Body of pancreas (tissue), 4 donors: ENCODE data around the gene IVD. TPM values are rescaled to one million over a fixed set of nuclear protein-coding genes. Genes with fewer than 3 reads are reported as not detected.

Experiments used
- ATAC-seq: fragments of 150-250 bp; one replicate; pipeline ENCODE4 v1.9.1; 2016
- DNase-seq, 4 donors: peaks; one replicate each; pipeline ENCODE4 v3.0.0-alpha.2; 2019
- H3K27ac ChIP-seq, 4 donors: fragments of 200-600 bp; sonication (generic); 1 replicate in 3 of 4; 2 replicates in 1 of 4; pipeline versions ENCODE4 v1.5.1 to v1.6.1; 2016 to 2019; ENCODE audit warnings: mild to moderate bottlenecking in 1 of 4, mixed read lengths in 1 of 4, moderate library complexity in 1 of 4
- H3K27me3 ChIP-seq, 2 donors: fragments of 200-600 bp; sonication (generic); one replicate each; pipeline ENCODE4 v1.6.0; 2016; ENCODE audit warnings: mild to moderate bottlenecking in 1 of 2
- H3K36me3 ChIP-seq, 2 donors: fragments of 200-600 bp; sonication (generic); replicated peaks in 1 of 2; 2 replicates each; pipeline ENCODE4 v1.5.1; 2016; ENCODE audit warnings: low read depth in 2 of 2; ENCODE audit not compliant: insufficient read depth in 1 of 2
- H3K4me1 ChIP-seq: fragments of 200-600 bp; sonication (generic); one replicate; pipeline ENCODE4 v1.6.0; 2016
- H3K4me3 ChIP-seq, 2 donors: fragments of 200-600 bp; sonication (generic); 1 replicate in 1 of 2; 2 replicates in 1 of 2; pipeline ENCODE4 v1.5.1; 2016 to 2019
- H3K9me3 ChIP-seq, 3 donors: fragments of 200-600 bp; sonication (generic); 1 replicate in 2 of 3; 2 replicates in 1 of 3; pipeline ENCODE4 v1.5.1; 2016
- POLR2A ChIP-seq, 3 donors: fragments of 450-650 bp; IDR thresholded peaks; one replicate each; pipeline ENCODE4 v1.6.1; 2016; ENCODE audit warnings: antibody characterized with exemption in 3 of 3, mild to moderate bottlenecking in 2 of 3
- WGBS, 2 donors: methylation state at CpG; one replicate each; pipeline ENCODE4 v1.1.5; 2017; 5-methylcytosine and 5-hydroxymethylcytosine counted together
- intact Hi-C: fragments of 100-400 bp; cut with DNase I; formaldehyde crosslinking; loops from one replicate; pipeline ENCODE4 v1.15.1; 2023
- total RNA-seq, 2 donors: library from RNA; depleted of rRNA; stranded (reverse); fragments of >200 nt; gene quantifications; one replicate each; pipeline ENCODE4 v1.1.0, GENCODE V29; 2016
- TF ChIP-seq, protein P1 (sequence below), 7 experiments: fragments of 450-650 bp in 4 of 7; fragments of 200-600 bp in 3 of 7; sonication (generic) in 3 of 7; IDR thresholded peaks; one replicate each; pipeline ENCODE4 v1.5.1; 2016 to 2019; ENCODE audit warnings: antibody characterized with exemption in 7 of 7

IVD gene
- total RNA-seq, 2 donors from 2014 or later = 30.3 to 34.0 TPM

GRCh38 chr15:40418126-40418525, 12.5 kb downstream of the IVD start:
- peaks cover 32% of the 10 kb centered on the region for H3K4me1 ChIP-seq
- no peaks in the 10 kb centered on the region for H3K9me3 ChIP-seq
- ATAC-seq = no peak
- TF ChIP-seq, protein P1, sequence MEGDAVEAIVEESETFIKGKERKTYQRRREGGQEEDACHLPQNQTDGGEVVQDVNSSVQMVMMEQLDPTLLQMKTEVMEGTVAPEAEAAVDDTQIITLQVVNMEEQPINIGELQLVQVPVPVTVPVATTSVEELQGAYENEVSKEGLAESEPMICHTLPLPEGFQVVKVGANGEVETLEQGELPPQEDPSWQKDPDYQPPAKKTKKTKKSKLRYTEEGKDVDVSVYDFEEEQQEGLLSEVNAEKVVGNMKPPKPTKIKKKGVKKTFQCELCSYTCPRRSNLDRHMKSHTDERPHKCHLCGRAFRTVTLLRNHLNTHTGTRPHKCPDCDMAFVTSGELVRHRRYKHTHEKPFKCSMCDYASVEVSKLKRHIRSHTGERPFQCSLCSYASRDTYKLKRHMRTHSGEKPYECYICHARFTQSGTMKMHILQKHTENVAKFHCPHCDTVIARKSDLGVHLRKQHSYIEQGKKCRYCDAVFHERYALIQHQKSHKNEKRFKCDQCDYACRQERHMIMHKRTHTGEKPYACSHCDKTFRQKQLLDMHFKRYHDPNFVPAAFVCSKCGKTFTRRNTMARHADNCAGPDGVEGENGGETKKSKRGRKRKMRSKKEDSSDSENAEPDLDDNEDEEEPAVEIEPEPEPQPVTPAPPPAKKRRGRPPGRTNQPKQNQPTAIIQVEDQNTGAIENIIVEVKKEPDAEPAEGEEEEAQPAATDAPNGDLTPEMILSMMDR (IDR thresholded peaks at IDR 0.05) = no peak
- no peak for TF ChIP-seq POLR2A (IDR thresholded peaks at IDR 0.05)
- DNase-seq = no peak
- no peak overlapping the region for H3K27ac ChIP-seq
- no peaks in the 10 kb centered on the region for H3K27me3 ChIP-seq
- no peak overlapping the region for H3K4me3 ChIP-seq
- WGBS, 2 donors = 93 to 95% methylated on average over 7 to 10 of the region's 10 CpGs
- H3K36me3 ChIP-seq = peaks cover 0 to 15% of the 10 kb centered on the region in 2 donors
- intact Hi-C loops = loop anchor here (5.0 kb wide), 1 partner anchor 51 kb away; no protein-coding TSS in a partner anchor

- peak; percentile 68 to 87 (median 82) for DNase-seq
- intact Hi-C loops = loop anchor here (5.0 kb wide), 1 partner anchor 138 kb away; the partner anchor contains the start of gene ANKRD63
- Histone ChIP-seq H3K4me3 (no peak overlapping the region), H3K27ac (peak overlapping the region; percentile 56 to 80 (median 64)), H3K27me3 (no peaks in the 10 kb centered on the region), H3K36me3 (peaks cover 0 to 9% of the 10 kb centered on the region in 2 donors), H3K9me3 (no peaks in the 10 kb centered on the region), H3K4me1 (peaks cover 32% of the 10 kb centered on the region)
- TF ChIP-seq, protein P1 (IDR thresholded peaks at IDR 0.05) = peak in 2 of 7 experiments; percentile 10 to 32
- TF ChIP-seq POLR2A (IDR thresholded peaks at IDR 0.05) = peak in 1 of 3 donors; percentile 16
- peak; percentile 62 for ATAC-seq
- WGBS, 2 donors = 14 to 29% methylated on average over 1 to 11 of the region's 11 CpGs
Observed at GRCh38 chr15:40420071-40420713, 14.6 kb downstream of the IVD start.

- no peak overlapping the region for H3K4me3 ChIP-seq
- TF ChIP-seq, protein P1 (IDR thresholded peaks at IDR 0.05) = no peak
- no peak for TF ChIP-seq POLR2A (IDR thresholded peaks at IDR 0.05)
- DNase-seq (peak; percentile 84 to 93 (median 90)), ATAC-seq (peak; percentile 67)
- peak overlapping the region; percentile 56 to 80 (median 64) for H3K27ac ChIP-seq
- 0 to 10% methylated on average over 2 to 3 of the region's 3 CpGs for WGBS, 2 donors
- peaks cover 32% of the 10 kb centered on the region for H3K4me1 ChIP-seq
- no peaks in the 10 kb centered on the region for H3K27me3 ChIP-seq
- intact Hi-C loops = loop anchor here (5.0 kb wide), 1 partner anchor 138 kb away; the partner anchor contains the start of gene ANKRD63
- no peaks in the 10 kb centered on the region for H3K9me3 ChIP-seq
- H3K36me3 ChIP-seq = peaks cover 0 to 4% of the 10 kb centered on the region in 2 donors
Observed at GRCh38 chr15:40420793-40421192, 15.2 kb downstream of the IVD start.

DNA sequence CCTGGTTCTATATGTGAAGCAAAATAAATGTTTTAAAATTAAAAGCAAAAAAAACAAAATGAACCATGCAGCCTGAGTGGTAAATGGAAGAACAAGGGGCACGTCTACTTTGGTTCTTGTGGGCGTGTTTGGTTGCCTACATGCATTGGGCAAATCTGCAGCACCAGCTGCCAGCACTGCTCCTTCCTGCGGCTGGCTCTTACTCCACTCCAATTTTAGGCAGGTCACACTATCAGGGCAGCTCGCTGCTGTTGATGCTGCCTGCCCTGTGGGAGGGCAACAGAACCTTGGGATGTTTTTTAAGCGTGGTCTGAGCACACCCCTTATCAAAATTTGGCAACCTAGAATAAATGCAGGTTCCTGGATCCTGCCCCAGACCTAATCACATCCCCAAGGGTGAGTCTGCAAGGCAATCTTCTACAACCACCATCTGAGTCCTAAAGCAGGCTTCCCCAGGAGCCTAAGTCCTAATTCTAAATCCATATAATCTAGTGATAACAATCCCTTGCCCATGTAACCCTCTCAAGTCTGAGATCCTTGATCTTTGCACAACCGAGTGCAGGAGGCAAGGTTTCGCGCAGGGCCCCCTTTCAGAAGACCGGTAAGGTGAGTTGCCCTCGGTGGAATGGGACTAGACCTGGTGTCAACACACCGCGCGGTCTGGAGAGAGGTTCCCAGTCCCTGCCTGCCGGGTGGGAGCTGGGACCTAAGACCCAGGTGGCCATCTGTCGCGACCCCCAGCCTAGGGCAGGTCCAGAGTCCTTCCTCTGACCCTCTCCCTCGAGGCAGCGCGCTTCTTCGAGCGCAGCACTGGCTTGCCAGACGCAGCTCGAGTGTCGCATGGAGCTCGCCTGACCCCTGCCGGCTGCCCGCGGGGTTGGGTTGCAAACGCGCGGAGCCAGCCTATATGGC, 15.9 kb downstream of the IVD start:
- no peak overlapping the region for H3K4me3 ChIP-seq

More for the DNA sequence above, 15.9 kb downstream of the IVD start:
- H3K27ac ChIP-seq = peak overlapping the region; percentile 56 to 80 (median 64)
- DNase-seq (peak; percentile 74 to 84 (median 80)), ATAC-seq (peak; percentile 82)
- H3K36me3 ChIP-seq = peaks cover 0 to 2% of the 10 kb centered on the region in 2 donors
- H3K4me1 ChIP-seq = peaks cover 32% of the 10 kb centered on the region
- no peaks in the 10 kb centered on the region for H3K27me3 ChIP-seq
- intact Hi-C loops = loop anchor here (5.0 kb wide), 1 partner anchor 139 kb away; the partner anchor contains the start of gene ANKRD63
- 8 to 9% methylated on average over 18 to 31 of the region's 31 CpGs for WGBS, 2 donors
- TF ChIP-seq POLR2A (IDR thresholded peaks at IDR 0.05) = peak in 1 of 3 donors; percentile 12
- TF ChIP-seq, protein P1 (IDR thresholded peaks at IDR 0.05) = peak; percentile 89 to 97 (median 96)
- no peaks in the 10 kb centered on the region for H3K9me3 ChIP-seq
